NCI-H460 (cell line): ENCODE measurements around the gene VTI1A. TPM values are rescaled to one million over a fixed set of nuclear protein-coding genes. Genes with fewer than 3 reads are reported as not detected.
"Not testable (repeated sequence)": the region's sequence is repeated elsewhere in the genome, so short reads cannot be mapped to it uniquely, and the experiment has no call there.

Experiments used
- DNase-seq: peaks from one replicate; pipeline ENCODE4 v3.0.0-alpha.2; 2016; ENCODE audit warnings: low read depth; ENCODE audit errors: extremely low read depth
- total RNA-seq: library from RNA; depleted of rRNA; stranded (reverse); fragments of >200 nt; shearing (Covaris generic); gene quantifications from 2 replicates; pipeline ENCODE4 v1.2.3, GENCODE V29; 2014

VTI1A gene
- total RNA-seq, 1 experiment from 2014 or later, result 28.2 TPM

GRCh38 chr10:112538168-112538567 is 91.2 kb downstream of the VTI1A start:
- no peak for DNase-seq

DNA sequence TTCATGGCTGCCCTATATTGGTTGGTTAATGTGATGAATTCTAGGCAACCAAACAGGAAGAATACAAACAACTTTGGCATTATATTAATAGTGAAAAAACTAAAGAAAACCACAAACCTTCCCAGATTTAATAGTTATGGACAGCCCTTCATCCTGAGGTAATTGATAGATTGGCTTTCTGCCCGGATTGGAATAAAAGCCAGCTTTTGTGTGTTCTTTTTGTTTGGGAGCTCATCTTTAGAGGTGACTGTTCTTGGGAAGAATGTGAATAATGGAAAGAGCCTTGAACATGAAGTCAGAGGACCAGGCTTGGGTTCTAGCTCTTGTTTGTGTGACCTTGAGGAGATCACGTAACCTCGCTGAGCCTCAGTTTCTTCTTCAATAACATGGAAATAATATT is 92.3 kb downstream of the VTI1A start:
- no peak for DNase-seq

DNA sequence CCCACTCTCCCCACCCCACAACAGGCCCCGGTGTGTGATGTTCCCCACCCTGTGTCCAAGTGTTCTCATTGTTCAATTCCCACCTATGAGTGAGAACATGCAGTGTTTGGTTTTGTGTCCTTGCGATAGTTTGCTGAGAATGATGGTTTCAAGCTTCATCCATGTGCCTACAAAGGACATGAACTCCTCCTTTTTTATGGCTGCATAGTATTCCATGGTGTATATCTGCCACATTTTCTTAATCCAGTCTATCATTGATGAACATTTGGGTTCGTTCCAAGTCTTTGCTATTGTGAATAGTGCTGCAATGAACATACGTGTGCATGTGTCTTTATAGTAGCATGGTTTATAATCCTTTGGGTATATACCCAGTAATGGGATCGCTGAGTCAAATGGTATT is 95.8 kb downstream of the VTI1A start:
- DNase-seq, result not testable (repeated sequence)

- DNase-seq, result no peak
These were observed 99.5 kb downstream of the VTI1A start for GRCh38 chr10:112546474-112546873.

DNA sequence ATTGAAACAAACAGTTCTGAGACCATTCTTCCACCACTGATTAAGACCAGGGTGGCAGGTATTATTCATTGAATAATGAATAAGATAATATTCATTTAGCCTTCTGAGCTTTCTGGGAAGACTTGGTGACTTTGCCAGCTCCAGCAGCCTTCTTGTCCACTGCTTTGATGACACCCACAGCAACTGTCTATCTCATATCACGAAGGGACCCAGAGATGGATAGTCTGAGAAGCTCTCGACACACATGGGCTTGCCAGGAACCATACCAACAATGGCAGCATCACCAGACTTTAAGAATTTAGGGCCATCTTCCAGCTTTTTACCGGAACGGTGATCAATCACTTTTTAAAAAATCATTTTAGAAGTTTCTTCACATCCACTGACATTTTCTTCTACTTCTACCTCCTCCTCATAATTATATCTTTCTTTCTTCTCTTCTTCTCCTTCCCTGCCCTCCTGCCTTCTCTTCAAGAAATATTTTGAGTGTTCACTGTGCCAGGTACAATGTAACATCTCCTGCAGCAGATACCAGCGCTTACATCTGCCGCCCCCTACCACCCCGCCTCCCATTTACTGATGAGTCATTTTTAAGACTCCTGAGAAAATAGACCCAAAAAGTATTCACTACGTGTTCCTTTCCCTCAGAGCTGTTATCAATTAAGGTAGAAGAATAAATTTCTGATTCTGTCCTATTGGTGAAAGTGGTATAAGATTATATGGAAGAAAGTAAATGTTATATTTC is 101.7 kb downstream of the VTI1A start:
- no peak for DNase-seq

- no peak for DNase-seq
These were observed 105.6 kb downstream of the VTI1A start for GRCh38 chr10:112552593-112553110.

GRCh38 chr10:112553315-112553714 is 106.3 kb downstream of the VTI1A start:
- no peak for DNase-seq

DNA sequence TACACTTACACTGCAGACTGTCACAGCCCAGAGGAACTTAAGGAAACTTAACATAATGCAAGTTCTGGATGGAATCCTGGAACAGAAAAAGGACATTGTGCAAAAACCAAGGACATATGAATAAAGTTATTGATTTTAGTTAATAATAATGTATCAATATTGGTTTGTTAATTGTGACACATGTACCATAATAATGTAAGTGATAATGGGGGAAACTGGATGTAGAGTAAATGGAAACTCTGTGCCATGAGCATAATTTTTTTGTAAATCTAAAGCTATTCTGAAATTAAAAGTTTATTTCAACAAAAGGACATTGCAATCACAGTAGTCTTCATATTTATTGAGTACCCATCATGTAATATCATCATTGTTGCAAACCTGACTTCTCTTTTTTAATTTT is 107.2 kb downstream of the VTI1A start:
- no peak for DNase-seq

DNA sequence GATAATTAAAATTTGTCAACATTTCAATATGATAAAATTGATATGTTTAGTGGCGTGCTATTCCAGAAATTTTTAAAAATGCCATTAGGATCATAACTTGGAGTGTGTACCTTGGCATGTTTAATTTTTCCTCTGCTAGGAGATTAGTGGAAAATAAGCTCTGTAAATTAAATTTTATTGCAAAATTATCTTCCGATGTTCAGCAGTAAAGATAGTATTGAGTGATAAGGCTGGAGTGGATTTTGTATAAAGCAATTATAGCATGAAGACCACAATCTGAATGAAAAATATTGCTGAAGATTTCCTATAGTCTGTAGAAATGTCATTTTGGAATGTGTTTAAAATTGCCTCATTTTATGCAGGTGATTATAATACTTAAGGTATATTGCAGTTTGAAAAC is 110.2 kb downstream of the VTI1A start:
- DNase-seq, result no peak

GRCh38 chr10:112558476-112559142 is 111.6 kb downstream of the VTI1A start:
- no peak for DNase-seq

- DNase-seq, result no peak
These were observed 112.3 kb downstream of the VTI1A start for GRCh38 chr10:112559349-112559748.

DNA sequence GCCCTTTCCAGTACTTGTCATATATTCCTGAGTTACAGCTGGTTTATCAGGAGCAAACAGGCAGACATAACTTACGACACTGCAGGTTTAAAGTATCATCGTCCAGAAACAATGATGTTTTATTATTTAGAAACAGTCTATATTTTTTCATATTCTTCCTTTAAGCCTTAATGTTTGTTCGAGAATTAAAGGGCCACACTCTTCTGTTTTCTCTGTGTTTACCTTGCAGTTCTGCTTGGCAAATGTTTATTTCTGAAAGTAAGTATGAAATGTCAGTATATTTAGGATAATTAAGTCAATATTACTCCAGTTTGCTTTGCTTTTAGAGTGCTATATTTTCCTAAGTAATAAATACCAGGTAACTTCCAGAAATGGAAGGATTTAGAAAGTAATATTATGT is 115.1 kb downstream of the VTI1A start:
- no peak for DNase-seq

DNA sequence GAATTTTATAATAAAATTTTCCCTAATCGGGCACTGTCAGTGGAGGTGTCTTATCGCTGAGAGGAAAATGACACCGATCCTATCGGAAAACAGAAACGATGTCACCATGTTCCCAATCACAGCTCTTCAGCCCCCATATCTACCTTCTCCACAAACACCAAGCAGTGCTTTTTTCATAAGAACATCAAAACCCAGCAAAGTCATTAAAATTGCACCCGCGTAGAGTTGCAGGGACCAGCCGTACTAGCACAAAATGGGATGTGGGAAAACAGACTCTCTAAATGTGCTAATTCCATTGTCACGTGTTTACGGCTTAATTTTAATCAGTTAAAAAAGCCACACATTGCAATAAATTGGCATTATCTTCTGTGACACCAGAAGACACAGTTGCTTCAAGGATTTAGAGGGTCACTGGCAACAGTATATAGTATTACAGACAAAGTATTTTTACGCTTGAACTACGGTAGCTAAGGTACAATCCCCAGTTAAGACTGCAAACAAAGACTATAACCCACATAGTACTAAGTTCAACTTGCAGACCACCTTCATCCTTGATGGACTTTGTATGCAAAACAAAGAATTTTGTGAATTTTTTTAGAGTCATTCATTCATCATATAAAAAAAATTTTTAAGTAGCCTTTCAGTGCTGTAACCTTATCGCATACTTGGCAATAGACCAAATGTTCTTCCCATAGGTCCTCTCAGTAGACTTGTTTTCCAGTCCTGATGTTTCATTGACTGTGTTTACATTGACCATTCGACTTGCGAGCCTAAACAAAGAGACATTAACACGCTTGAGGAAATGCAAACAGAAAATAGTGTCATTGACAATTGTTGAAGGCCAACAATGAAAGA is 116.0 kb downstream of the VTI1A start:
- DNase-seq, result no peak

DNA sequence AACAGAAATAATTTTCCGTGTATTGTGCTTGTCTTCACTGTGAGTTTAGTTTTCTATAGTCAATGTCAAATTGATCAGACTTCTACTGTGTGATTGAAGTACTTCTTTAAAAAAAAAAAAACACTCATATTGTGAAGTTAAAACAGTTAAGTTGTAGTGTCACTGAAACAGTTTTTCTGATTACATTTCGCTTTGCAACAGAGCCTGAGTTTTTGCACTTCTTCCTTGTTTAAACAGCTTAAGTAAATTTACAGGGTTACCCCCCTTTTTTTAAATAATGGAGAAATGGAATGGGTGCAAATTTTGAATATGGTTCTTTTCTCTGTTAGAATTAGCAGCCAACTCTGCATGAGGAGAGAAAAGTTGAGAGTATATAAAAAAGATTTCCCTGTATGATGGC is 117.3 kb downstream of the VTI1A start:
- no peak for DNase-seq

- peak; percentile 78 for DNase-seq
These were observed 118.5 kb downstream of the VTI1A start for GRCh38 chr10:112565434-112566053.

- no peak for DNase-seq
These were observed 123.6 kb downstream of the VTI1A start for GRCh38 chr10:112570585-112570984.

- DNase-seq, result no peak
These were observed 132.6 kb downstream of the VTI1A start for GRCh38 chr10:112579578-112579977.

GRCh38 chr10:112580267-112580666 is 133.3 kb downstream of the VTI1A start:
- DNase-seq, result no peak

- DNase-seq, result no peak
These were observed 134.9 kb downstream of the VTI1A start for GRCh38 chr10:112581921-112582320.

- no peak for DNase-seq
These were observed 136.4 kb downstream of the VTI1A start for GRCh38 chr10:112583236-112583939.
